K562 (cell line): ENCODE data around the gene ANKS3. TPM values are rescaled to one million over a fixed set of nuclear protein-coding genes. Genes with fewer than 3 reads are reported as not detected.

ENCODE experiments used
- ARID3A ChIP-seq: IDR thresholded peaks from 2 replicates; pipeline ENCODE4 v1.6.1; 2012; ENCODE audit warnings: low read depth, low read length, improper control_type of control experiment, borderline replicate concordance
- BDP1 ChIP-seq: IDR thresholded peaks from 3 replicates; pipeline ENCODE4 v1.6.1; 2011; ENCODE audit not compliant: insufficient read length, insufficient read depth
- CREM ChIP-seq: IDR thresholded peaks from 2 replicates; pipeline ENCODE4 v1.6.1; 2014; ENCODE audit warnings: antibody characterized with exemption, low read depth
- FOXP4 ChIP-seq: sonication (generic); formaldehyde crosslinking; IDR thresholded peaks from 2 replicates; pipeline ENCODE4 v1.8.0; 2022; ENCODE audit warnings: mild to moderate bottlenecking, missing genetic modification reagents, borderline replicate concordance
- KDM1A ChIP-seq, 2 experiments: fragments of 450-650 bp; IDR thresholded peaks; 2 replicates each; pipeline ENCODE4 v1.6.1; 2016; ENCODE audit warnings: mild to moderate bottlenecking in 2 of 2
- MTA3 ChIP-seq: fragments of 450-650 bp; formaldehyde crosslinking; IDR thresholded peaks from 2 replicates; pipeline ENCODE4 v1.6.1; 2017; ENCODE audit warnings: mild to moderate bottlenecking, borderline replicate concordance
- NRF1 ChIP-seq, 2 experiments: fragments of 450-650 bp; IDR thresholded peaks in 1 of 2; conservative IDR thresholded peaks in 1 of 2; 2 replicates each; pipeline ENCODE4 v1.6.1; 2014; ENCODE audit warnings: mild to moderate bottlenecking in 2 of 2
- RAD21 ChIP-seq, 2 experiments: fragments of 250-450 bp in 1 of 2; fragments of 450-650 bp in 1 of 2; sonication (Bioruptor Pico) in 1 of 2; formaldehyde crosslinking in 1 of 2; IDR thresholded peaks in 1 of 2; conservative IDR thresholded peaks in 1 of 2; 2 replicates each; pipeline versions ENCODE4 v1.4.0 to v1.8.0; 2020 to 2022; ENCODE audit warnings: mild to moderate bottlenecking in 2 of 2, moderate library complexity in 1 of 2
- ZBTB40 ChIP-seq, 2 experiments: fragments of 450-650 bp in 1 of 2; sonication (generic) in 1 of 2; formaldehyde crosslinking in 1 of 2; IDR thresholded peaks; 2 replicates each; pipeline versions ENCODE4 v1.7.1 to v1.9.0; 2016 to 2022; ENCODE audit warnings: inconsistent platforms in 1 of 2, mild to moderate bottlenecking in 1 of 2, missing genetic modification reagents in 1 of 2
- ZNF23 ChIP-seq: fragments of 250-450 bp; sonication (Bioruptor Pico); IDR thresholded peaks from 2 replicates; pipeline ENCODE4 v1.4.0; 2020; ENCODE audit warnings: mild to moderate bottlenecking
- ZNF274 ChIP-seq: IDR thresholded peaks from 2 replicates; pipeline ENCODE4 v1.6.1; 2011; ENCODE audit warnings: low read depth, mild to moderate bottlenecking, low read length, moderate library complexity, borderline replicate concordance
- ZNF655 ChIP-seq: fragments of 250-450 bp; sonication (Bioruptor Pico); IDR thresholded peaks from 2 replicates; pipeline ENCODE4 v1.5.0; 2021
- polyA plus RNA-seq, 8 experiments: library from polyadenylated mRNA; depleted of rRNA in 4 of 8; stranded (reverse) in 5 of 8; unstranded in 3 of 8; fragments of >200 nt; fragmentation: Nextera tagmentation in 2 of 8; fragmentation: Illumina TruSeq in 1 of 8; extraction: Ambion mirVana in 2 of 8; extraction: Trizol in 1 of 8; gene quantifications; 2 replicates each; pipeline versions ENCODE4 v1.2.1 to v1.2.3, GENCODE V29; 2011 to 2014; ENCODE audit warnings: inconsistent platforms in 1 of 8, missing spikeins in 1 of 8
- total RNA-seq, 7 experiments: library from RNA; depleted of rRNA in 6 of 7; stranded (reverse); fragments of >200 nt in 6 of 7; fragmentation: Illumina TruSeq in 2 of 7; extraction: Trizol in 2 of 7; gene quantifications; 2 replicates each; pipeline versions ENCODE4 v1.2.1 to v1.2.3, GENCODE V29; 2011 to 2021; ENCODE audit warnings: low replicate concordance in 1 of 7

Gene ANKS3
- total and polyA plus RNA-seq, 9 of the 15 experiments (the other 6 are each of a cell fraction or from before 2014, with no cell fraction given): 0.43 to 25.7 (median 14.8) TPM

- no peak for TF ChIP-seq FOXP4 (CRISPR knock-in tag)
- TF ChIP-seq ZBTB40 (IDR thresholded peaks at IDR 0.05): peak; percentile 93
- no peak for TF ChIP-seq ZBTB40 (CRISPR knock-in tag; IDR thresholded peaks at IDR 0.05)
- TF ChIP-seq CREM: peak; percentile 72
- no peak for TF ChIP-seq RAD21 (CRISPR knock-in tag; conservative IDR thresholded peaks at IDR 0.05 in 1 of 2, IDR thresholded peaks at IDR 0.05 in 1 of 2)
- TF ChIP-seq KDM1A (IDR thresholded peaks at IDR 0.05): peak; percentile 89 to 95
- TF ChIP-seq ZNF274: no peak
- TF ChIP-seq ZNF655 (CRISPR knock-in tag): no peak
- TF ChIP-seq ZNF23 (CRISPR knock-in tag): no peak
- peak; percentile 96 for TF ChIP-seq NRF1 (conservative IDR thresholded peaks at IDR 0.05 in 1 of 2, IDR thresholded peaks at IDR 0.05 in 1 of 2)
- no peak for TF ChIP-seq BDP1
- TF ChIP-seq ARID3A: no peak
- TF ChIP-seq MTA3: no peak; the same call in 1 of the 2 replicates
Observed at GRCh38 chr16:4768549-4769305, 34.7 kb upstream of the ANKS3 start (continued).
